ENCODE data around the gene XYLT1. TPM values are rescaled to one million over a fixed set of nuclear protein-coding genes. Genes with fewer than 3 reads are reported as not detected.

Gene XYLT1
- total RNA-seq, 1 experiment from 2014 or later, result 7.3 TPM

DNA sequence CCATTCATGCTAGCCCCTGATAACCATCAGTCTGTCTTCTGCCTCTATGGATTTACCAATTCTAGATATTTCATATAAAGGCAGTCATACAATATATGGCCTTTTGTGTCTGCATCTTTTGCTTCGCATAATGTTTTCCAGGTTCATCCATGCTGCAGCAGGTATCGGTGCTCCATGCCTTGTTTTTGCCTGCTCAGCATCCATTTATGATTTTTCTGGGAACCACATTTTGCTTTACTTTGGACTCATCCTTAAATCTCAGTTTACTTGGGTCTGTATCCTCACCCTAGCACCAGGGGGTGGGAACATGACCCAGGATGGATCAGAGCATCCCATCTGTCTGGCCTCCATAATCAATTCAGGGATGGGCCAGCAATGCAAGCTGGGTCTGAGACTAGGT, 325.7 kb downstream of the XYLT1 start:
- H3K27me3 ChIP-seq, result no peaks in the 10 kb centered on the region
- H3K9me3 ChIP-seq, result no peaks in the 10 kb centered on the region
- no peak overlapping the region for H3K4me3 ChIP-seq
- H3K36me3 ChIP-seq, result no peaks in the 10 kb centered on the region
- DNase-seq, result no peak

DNA sequence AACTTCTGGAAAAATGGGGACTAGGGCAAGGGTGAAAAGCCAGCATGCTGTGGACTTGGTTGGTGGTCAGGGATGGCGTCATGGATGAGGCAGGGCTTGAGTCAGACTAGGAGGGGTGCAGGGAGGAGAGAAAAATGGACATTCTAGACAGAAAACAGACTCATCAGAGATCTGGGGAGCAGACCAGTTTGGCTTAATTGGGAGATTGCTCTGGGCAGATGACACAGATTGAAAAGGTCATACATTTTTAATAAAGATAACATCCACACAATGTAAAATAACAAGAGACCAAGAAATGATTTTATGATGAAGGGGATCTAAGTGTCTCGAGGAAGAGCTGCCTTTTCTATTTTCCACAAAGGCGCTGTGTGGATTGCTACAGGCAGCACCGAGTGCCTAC, 326.3 kb downstream of the XYLT1 start:
- Histone ChIP-seq H3K4me3 (no peak overlapping the region), H3K9me3 (no peaks in the 10 kb centered on the region), H3K36me3 (peaks cover 2% of the 10 kb centered on the region; the same call in 1 of the 2 replicates), H3K27me3 (no peaks in the 10 kb centered on the region)
- no peak for DNase-seq

DNA sequence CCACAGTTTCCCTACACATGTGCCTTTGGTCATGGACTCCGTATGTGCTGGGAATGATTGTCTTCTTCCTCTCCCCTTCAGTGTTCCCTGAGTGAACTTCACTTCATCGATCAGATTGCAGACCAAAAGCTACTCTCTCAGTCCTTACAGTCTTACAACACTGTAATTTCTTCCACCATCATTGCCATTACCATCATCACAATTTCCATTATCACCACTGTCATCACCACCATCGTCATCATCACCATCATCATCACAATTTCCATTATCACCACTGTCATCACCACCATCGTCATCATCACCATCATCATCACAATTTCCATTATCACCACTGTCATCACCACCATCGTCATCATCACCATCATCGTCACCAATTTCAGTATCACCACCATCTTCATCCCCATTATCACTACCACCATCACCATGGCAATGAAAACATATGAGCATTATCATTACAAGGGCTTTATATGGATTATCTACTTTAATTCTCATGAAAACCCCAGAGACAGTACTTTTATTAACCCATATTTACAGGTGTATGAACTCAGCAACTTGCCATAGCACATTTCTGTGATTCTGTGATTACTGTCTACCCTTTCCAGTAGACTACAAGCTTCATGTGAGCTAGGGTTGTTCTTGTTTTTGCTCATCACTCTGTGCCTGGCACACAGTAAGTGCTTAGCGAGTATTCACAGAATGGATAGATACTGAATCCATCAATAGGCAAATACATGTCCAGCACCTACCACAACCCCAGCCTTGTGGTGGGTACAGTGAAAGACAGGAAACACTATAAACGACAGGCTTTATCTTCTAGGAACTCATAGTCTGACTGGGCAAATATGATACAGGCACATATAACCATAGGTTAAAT, 327.0 kb downstream of the XYLT1 start:
- Histone ChIP-seq H3K9me3 (no peaks in the 10 kb centered on the region), H3K27me3 (no peaks in the 10 kb centered on the region), H3K4me3 (no peak overlapping the region), H3K36me3 (peaks cover 2% of the 10 kb centered on the region; the same call in 1 of the 2 replicates)
- DNase-seq, result no peak

DNA sequence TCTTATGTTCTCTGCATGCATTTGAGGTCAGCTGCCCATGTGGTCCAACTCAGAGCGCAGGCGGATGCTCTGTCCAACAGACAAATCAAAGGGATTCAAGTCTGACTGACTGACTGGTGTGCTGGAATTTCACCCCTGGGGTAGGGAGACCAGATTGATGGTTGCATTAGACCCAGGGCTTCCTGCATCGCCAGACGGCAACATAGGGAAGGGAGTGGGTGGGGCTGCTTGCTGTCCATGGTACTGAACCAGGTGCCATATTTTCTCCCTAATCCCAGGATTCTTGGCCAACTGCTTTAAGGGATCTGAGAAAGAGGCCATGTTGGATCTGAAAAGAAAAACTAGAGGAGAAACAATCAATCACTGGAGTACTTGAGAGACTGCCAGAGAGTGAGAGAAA, 332.0 kb downstream of the XYLT1 start:
- DNase-seq, result no peak
- peaks cover 12% of the 10 kb centered on the region for H3K36me3 ChIP-seq
- H3K27me3 ChIP-seq, result no peaks in the 10 kb centered on the region
- H3K4me3 ChIP-seq, result no peak overlapping the region
- H3K9me3 ChIP-seq, result no peaks in the 10 kb centered on the region

DNA sequence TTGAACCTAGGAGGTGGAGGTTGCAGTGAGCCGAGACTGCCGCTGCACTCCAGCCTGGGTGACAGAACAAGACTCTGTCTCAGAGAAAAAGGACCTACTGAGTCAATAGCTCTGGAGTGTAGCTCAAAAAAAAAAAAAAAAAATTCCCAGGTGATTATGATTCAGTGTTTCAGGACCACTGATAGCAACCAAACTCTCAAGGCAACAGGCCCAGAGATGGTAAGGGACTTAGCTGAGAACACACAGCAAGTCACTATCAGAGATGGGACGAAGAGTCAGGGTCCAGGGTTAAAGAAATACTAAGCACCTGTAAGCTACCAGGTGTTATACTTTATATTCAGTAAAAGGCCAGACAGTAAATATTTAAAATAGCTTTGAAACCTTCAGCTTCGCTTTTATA, 335.3 kb downstream of the XYLT1 start:
- Histone ChIP-seq H3K4me3 (no peak overlapping the region), H3K27me3 (no peaks in the 10 kb centered on the region), H3K36me3 (peaks cover 18% of the 10 kb centered on the region), H3K9me3 (no peaks in the 10 kb centered on the region)
- DNase-seq, result no peak

DNA sequence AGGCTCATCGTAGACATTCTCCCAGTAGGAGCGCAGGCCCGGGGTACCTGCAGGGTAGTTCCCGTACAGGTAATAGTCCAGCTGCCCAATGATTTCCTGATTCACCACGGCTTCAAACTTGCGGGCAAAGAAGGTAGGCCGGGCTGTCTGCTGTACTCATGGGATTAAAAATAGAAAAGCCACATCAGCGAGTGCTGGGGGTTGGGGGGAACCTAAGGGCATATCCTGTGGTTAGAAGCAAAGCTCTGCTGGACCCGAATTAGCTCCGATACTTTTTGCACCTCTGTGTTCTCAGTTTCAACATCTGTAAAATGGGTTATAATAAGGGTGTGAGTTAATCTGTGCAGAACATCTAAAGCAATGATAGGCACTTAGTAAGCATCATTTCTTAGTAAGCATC, 336.2 kb downstream of the XYLT1 start:
- DNase-seq, result no peak
- Histone ChIP-seq H3K36me3 (peaks cover 16% of the 10 kb centered on the region), H3K4me3 (no peak overlapping the region), H3K27me3 (no peaks in the 10 kb centered on the region), H3K9me3 (no peaks in the 10 kb centered on the region)

DNA sequence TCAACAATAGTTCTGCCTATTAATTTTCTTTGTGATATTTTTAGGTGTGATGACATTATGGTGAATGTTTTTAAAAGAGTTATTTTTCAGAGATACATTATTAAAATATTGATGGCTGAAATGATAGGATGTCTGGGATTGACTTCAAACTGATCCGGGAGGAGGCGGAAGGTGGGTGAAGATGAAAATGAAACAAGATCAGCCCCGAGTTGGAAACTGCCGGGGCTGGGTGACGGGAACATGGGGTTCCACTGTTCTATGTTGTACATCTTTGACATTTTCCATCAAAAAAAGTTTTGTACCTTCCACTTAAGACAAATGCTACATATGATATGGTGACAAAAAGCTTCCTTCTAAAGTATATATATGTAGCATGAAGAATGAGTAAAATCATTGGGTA, 336.9 kb downstream of the XYLT1 start:
- H3K36me3 ChIP-seq, result peaks cover 16% of the 10 kb centered on the region
- no peak overlapping the region for H3K4me3 ChIP-seq
- no peaks in the 10 kb centered on the region for H3K27me3 ChIP-seq
- DNase-seq, result no peak
- H3K9me3 ChIP-seq, result no peaks in the 10 kb centered on the region

DNA sequence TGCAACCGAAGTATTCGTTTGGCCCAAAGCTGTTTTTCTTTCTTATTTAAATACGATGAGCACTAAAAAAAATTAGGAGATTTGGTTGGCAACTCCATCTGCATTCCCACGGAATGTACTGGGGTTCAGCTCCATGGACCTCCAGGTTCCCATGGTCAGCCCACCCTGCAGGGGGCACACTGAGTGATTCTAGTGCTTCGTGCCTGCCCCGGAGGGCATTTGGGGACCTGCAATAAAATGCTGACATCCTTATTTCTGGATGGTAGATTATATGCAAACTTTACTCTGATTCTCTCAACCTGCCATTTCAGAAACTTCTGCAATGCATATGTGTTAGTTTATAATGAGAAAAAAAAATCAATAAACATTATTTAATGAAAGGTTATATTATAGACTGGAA, 339.4 kb downstream of the XYLT1 start:
- Histone ChIP-seq H3K27me3 (no peaks in the 10 kb centered on the region), H3K9me3 (no peaks in the 10 kb centered on the region), H3K4me3 (no peak overlapping the region), H3K36me3 (peaks cover 28% of the 10 kb centered on the region)
- no peak for DNase-seq

DNA sequence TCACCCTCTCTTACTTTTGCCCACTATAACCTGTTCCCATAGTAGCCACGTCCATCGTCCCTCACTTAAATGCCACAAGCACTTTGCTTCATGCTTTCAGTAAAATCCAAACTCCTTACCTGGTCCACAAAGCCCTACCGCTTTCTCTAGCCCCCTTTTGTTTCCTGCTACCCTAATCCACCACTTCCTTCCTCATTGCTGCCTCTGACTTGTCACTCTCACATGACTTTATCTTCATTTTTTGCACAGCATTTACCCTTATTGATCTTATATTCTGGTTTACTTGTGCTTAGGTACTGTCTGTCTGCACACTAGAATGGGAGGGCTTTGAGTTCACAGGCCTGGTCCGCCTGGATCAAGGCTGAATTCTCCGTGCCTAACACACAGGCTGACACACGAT, 340.0 kb downstream of the XYLT1 start:
- H3K4me3 ChIP-seq, result no peak overlapping the region
- DNase-seq, result no peak
- no peaks in the 10 kb centered on the region for H3K9me3 ChIP-seq
- H3K27me3 ChIP-seq, result no peaks in the 10 kb centered on the region
- H3K36me3 ChIP-seq, result peaks cover 30% of the 10 kb centered on the region

DNA sequence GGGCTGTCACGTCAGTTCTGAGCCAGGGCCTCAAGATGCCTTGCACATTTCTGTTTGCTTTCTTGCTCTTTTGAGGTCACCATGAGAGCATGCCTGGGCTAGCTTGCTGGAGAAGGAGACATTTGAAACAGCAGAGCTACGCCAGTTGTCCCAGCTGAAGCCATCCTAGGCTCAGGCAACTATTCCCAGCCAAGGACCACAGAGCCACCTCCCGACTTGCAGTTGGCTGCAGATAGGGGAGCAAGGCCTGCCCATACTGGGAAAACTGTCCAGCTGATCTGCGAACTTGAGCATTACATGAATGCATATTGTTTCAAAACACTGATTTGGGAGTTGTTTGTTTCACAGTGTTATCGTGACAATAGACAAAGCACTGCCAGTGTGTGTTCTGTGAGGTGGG, 340.8 kb downstream of the XYLT1 start:
- Histone ChIP-seq H3K36me3 (peaks cover 35% of the 10 kb centered on the region), H3K9me3 (no peaks in the 10 kb centered on the region), H3K27me3 (no peaks in the 10 kb centered on the region), H3K4me3 (no peak overlapping the region)
- DNase-seq, result no peak

DNA sequence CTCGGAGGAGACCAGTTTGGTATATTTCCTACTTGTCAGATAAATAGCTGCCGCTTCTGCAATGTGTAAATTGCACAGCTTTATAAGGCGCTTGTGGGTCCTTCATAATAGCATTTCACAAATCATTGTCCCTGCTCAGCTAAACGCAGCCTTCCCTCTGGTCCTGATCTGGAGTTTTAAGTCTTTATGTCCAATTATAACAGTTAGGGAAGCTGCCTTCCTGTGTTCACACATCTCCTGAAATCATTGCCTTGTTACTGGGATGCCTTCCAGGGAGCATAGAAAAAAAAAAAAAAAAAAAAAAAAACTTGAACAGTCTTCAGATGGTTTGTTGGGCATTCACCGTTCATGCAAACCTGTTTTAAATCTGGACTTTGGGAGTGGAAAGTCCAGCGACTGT, 342.0 kb downstream of the XYLT1 start:
- no peak overlapping the region for H3K4me3 ChIP-seq
- no peak for DNase-seq
- H3K27me3 ChIP-seq, result no peaks in the 10 kb centered on the region
- H3K9me3 ChIP-seq, result no peaks in the 10 kb centered on the region; the same call in 1 of the 2 replicates
- H3K36me3 ChIP-seq, result peaks cover 36% of the 10 kb centered on the region

DNA sequence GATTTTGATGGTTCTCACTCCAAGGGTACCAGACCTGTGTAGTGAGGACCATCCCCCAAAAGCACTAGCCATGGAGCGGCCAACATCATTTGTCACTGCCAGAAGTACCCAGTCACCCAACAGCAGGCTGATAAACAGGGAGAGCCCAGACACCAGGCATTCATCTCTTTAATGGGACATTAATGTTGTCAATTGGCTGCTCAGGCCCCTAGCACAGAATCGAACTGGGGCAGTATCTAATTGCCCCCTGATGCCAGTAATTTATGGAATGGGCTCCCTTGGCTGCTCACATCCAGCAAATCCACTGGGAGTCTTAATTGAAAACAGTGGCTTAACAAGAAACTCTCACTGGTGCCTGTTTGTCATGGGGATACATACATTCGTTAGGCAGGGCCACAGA, 344.6 kb downstream of the XYLT1 start:
- no peak for DNase-seq

DNA sequence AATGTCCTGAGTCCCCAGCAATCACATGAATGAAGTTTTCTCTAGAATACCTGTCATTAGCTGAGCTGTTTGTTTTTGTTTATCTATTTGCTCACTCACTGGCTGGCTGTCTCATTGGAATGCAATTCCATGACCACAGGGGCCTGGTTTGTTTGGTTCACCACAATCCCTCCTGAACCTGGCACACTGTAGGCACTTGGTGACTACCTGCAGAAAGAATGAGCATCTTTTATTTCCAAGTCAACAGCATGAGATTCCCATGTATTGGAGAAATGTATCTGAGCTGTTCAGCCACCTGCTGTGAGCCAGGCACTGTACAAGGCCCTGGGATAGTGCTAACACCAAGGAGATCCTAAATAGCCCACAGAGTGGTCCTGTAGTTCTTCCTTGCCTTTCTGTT, 345.1 kb downstream of the XYLT1 start:
- Histone ChIP-seq H3K4me3 (no peak overlapping the region), H3K36me3 (peaks cover 35% of the 10 kb centered on the region), H3K27me3 (no peaks in the 10 kb centered on the region), H3K9me3 (no peaks in the 10 kb centered on the region; the same call in 1 of the 2 replicates)
- DNase-seq, result peak; percentile 48

More for the DNA sequence above, 344.6 kb downstream of the XYLT1 start:
- Histone ChIP-seq H3K4me3 (no peak overlapping the region), H3K9me3 (no peaks in the 10 kb centered on the region; the same call in 1 of the 2 replicates), H3K36me3 (peaks cover 35% of the 10 kb centered on the region), H3K27me3 (no peaks in the 10 kb centered on the region)

DNA sequence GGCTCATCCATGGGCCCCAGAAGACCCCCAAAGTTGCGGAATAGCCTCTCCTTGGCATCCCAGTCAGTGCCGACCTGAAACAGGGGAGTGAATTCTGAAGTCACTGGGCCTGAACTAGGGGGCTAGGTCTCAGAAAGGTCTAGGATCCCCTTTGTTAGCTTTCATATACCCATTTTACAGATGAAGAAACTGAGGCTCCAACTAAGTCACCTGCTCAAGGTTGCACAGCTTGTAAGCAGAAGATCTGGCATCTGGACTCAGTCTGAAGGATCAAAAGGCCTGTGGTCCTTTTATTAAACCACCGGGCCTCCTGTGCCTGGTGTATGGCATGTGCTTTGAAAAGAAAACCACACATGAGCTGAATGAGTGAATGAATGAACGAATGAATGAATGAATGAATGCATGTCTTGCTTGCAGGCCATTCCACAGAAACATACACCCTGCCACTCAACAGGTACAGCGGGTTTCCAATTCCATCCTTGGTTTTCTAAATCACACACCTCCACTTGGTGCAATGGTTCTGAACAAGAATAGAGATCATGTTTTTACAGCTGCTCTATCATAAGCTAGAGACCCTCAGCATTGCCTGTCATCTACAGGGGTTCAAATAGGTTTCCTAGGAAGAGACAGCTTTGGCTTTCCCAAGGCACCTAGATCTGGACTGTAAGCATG, 352.7 kb downstream of the XYLT1 start:
- Histone ChIP-seq H3K36me3 (peaks cover 5% of the 10 kb centered on the region), H3K27me3 (no peaks in the 10 kb centered on the region), H3K9me3 (no peaks in the 10 kb centered on the region), H3K4me3 (no peak overlapping the region)
- DNase-seq, result no peak

DNA sequence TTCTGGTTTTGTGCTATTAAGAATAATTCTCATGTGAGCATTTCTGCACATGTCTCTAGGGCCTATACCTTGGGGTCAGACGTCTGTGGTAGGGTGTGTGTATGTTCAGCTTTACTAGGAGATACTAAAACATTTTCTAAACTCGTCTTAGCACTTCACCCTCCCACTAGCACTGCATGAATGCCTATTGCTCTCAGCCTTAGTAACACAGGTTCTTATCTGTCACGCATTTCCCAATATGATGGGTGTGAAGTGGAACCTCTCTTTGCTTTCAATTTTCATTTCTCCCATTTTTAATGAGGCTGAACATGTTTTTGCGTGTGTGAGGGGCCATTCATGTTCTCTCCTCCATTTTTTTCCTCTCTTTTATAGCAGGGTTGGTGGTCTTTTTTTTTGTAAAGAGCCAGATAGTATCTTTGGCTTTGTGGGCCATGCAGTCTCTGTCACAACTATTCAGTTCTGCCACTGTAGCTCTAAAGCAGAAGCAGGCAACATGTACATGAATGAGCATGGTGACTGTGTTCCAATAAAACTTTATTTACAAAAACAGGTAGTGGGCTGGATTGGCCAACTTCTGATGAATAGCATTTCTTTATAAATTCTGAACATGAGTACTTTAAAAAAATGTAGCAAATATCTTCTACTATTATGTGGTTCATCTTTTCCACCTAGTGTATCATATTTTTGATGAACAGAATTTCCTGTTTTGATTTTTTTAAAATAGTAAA, 354.0 kb downstream of the XYLT1 start:
- DNase-seq, result no peak
- no peaks in the 10 kb centered on the region for H3K27me3 ChIP-seq

DNA sequence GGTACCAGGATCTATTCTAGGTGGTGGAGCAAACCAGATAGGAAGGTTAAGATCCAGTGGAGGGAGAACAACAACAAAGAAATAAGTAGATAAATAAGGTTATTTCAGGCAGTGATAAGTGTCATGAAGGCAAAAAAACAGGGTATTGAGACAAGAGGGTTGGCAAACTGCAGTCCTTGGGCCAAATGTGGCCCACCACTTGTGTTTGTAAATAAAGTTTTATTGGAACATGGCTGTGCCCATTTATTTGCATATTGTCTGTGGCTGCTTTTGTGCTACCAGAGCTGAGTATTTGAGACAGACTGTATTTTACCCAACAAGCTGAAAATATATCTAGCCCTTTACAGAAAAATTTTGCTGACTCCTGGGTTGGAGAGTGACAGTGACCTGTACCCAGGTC, 361.3 kb downstream of the XYLT1 start:
- no peaks in the 10 kb centered on the region for H3K27me3 ChIP-seq
- no peak for DNase-seq
- H3K9me3 ChIP-seq, result no peaks in the 10 kb centered on the region
- no peak overlapping the region for H3K4me3 ChIP-seq
- no peaks in the 10 kb centered on the region for H3K36me3 ChIP-seq

More for the DNA sequence above, 354.0 kb downstream of the XYLT1 start:
- H3K9me3 ChIP-seq, result no peaks in the 10 kb centered on the region
- no peaks in the 10 kb centered on the region for H3K36me3 ChIP-seq
- H3K4me3 ChIP-seq, result no peak overlapping the region

DNA sequence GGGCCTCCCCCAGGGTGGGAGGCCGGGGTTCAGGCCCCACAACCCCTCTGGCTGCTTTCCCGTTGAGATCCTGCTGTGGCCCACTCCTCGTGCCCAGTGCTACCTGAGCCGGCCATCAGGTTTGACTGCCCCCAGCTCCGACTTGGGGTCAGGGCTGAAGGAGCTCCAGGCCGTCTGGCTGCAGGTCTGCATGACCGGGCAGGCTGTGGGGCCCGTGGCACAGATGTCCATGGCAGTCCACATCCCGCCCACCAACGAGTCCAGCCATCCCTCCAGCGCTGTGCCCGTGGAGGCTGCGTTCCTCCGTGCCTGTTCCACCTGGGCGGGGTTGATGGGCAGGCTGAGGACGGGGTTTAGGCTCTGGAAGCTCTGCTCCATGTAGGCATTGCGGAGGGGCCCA, 362.2 kb downstream of the XYLT1 start:
- H3K9me3 ChIP-seq, result no peaks in the 10 kb centered on the region
- no peaks in the 10 kb centered on the region for H3K36me3 ChIP-seq
- H3K27me3 ChIP-seq, result no peaks in the 10 kb centered on the region
- no peak overlapping the region for H3K4me3 ChIP-seq
- no peak for DNase-seq

All from MG63 (cell line).